RWPE2 (cell line): ENCODE data around the gene MMP7.

ENCODE experiments used
- ATAC-seq: fragments of 200-7000 bp; cut with Tn5 transposase; 3 replicates; pipeline ENCODE4 v1.9.1; 2021; ENCODE audit warnings: low read depth
- DNase-seq: peaks from one replicate; pipeline ENCODE4 v3.0.0-alpha.2; 2020; ENCODE audit warnings: low spot score
- H3K27ac ChIP-seq: fragments of 450-650 bp; 2 replicates; pipeline ENCODE4 v1.5.1; 2017; ENCODE audit warnings: mild to moderate bottlenecking; ENCODE audit not compliant: poor library complexity, severe bottlenecking
- H3K27me3 ChIP-seq: fragments of 250-450 bp; sonication (Bioruptor Pico); 2 replicates; pipeline ENCODE4 v1.5.1; 2021; ENCODE audit warnings: mild to moderate bottlenecking, moderate library complexity; ENCODE audit not compliant: insufficient read depth, poor library complexity, severe bottlenecking
- H3K36me3 ChIP-seq: fragments of 250-450 bp; sonication (Bioruptor Pico); 2 replicates; pipeline ENCODE4 v1.5.1; 2020; ENCODE audit warnings: low read depth, mild to moderate bottlenecking, moderate library complexity
- H3K4me1 ChIP-seq: fragments of 250-450 bp; sonication (Bioruptor Pico); 2 replicates; pipeline ENCODE4 v1.5.1; 2021; ENCODE audit warnings: mild to moderate bottlenecking, moderate library complexity; ENCODE audit not compliant: insufficient read depth, poor library complexity, severe bottlenecking
- H3K4me3 ChIP-seq: fragments of 250-450 bp; sonication (Bioruptor Pico); 2 replicates; pipeline ENCODE4 v1.5.1; 2021; ENCODE audit warnings: mild to moderate bottlenecking, moderate library complexity; ENCODE audit not compliant: severe bottlenecking
- H3K9me3 ChIP-seq: fragments of 250-450 bp; sonication (Bioruptor Pico); 2 replicates; pipeline ENCODE4 v1.5.1; 2021; ENCODE audit warnings: mild to moderate bottlenecking, moderate library complexity; ENCODE audit not compliant: severe bottlenecking
- TF ChIP-seq, protein P1 (sequence below): fragments of 450-650 bp; IDR thresholded peaks from one replicate; pipeline ENCODE4 v1.5.1; 2017; ENCODE audit warnings: mild to moderate bottlenecking, moderate library complexity; ENCODE audit not compliant: poor library complexity, severe bottlenecking

The MMP7 gene

DNA sequence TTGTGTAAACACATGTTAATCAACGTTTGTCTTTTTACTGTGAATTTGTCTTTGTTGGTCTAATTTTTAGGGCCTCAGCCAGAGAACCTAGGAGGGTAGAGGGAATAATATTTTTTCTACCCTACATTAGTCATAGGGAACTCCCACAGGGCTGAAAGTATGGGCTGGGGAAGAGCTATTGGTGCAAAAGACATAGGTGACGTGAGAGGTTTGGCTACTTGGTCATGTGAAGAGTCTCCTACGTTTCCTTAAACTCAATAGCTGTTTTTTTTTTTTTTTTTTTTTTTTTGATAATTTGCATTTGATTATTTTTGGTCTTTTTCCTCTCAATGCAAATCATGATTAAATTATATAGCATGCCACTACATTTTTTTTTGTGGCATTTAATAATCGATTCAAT is 15.9 kb upstream of the MMP7 start:
- TF ChIP-seq, protein P1, sequence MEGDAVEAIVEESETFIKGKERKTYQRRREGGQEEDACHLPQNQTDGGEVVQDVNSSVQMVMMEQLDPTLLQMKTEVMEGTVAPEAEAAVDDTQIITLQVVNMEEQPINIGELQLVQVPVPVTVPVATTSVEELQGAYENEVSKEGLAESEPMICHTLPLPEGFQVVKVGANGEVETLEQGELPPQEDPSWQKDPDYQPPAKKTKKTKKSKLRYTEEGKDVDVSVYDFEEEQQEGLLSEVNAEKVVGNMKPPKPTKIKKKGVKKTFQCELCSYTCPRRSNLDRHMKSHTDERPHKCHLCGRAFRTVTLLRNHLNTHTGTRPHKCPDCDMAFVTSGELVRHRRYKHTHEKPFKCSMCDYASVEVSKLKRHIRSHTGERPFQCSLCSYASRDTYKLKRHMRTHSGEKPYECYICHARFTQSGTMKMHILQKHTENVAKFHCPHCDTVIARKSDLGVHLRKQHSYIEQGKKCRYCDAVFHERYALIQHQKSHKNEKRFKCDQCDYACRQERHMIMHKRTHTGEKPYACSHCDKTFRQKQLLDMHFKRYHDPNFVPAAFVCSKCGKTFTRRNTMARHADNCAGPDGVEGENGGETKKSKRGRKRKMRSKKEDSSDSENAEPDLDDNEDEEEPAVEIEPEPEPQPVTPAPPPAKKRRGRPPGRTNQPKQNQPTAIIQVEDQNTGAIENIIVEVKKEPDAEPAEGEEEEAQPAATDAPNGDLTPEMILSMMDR = no peak
- no peak overlapping the region for H3K4me3 ChIP-seq
- ATAC-seq = no peak
- no peak for DNase-seq
- no peak overlapping the region for H3K27ac ChIP-seq
- H3K4me1 ChIP-seq = no peaks in the 10 kb centered on the region
- no peaks in the 10 kb centered on the region for H3K9me3 ChIP-seq
- H3K27me3 ChIP-seq = no peaks in the 10 kb centered on the region
- no peaks in the 10 kb centered on the region for H3K36me3 ChIP-seq

GRCh38 chr11:102545701-102546100 is 15.2 kb upstream of the MMP7 start:
- H3K27me3 ChIP-seq = no peaks in the 10 kb centered on the region
- DNase-seq (no peak), ATAC-seq (no peak)
- no peaks in the 10 kb centered on the region for H3K9me3 ChIP-seq
- H3K27ac ChIP-seq = no peak overlapping the region
- TF ChIP-seq, protein P1 = no peak
- H3K4me1 ChIP-seq = no peaks in the 10 kb centered on the region
- H3K4me3 ChIP-seq = no peak overlapping the region
- no peaks in the 10 kb centered on the region for H3K36me3 ChIP-seq

DNA sequence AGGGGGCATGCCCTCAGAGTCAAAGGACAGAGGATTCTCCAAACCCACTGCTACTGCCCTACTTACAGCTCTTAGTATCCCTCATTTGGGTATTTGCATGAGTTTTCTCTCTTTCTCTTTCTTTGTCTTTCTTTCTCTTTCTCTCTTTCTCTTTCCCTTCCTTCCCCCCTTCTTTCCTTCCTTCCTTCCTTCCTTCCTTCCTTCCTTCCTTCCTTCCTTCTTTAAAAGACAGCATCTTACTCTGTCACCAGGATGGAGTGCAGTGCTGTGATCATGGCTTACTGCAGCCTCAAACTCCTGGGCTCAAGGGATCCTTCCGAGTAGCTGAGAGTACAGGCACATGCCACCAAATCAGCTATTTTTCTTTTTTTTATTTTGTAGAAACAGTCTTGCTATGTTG is 14.0 kb upstream of the MMP7 start:
- no peaks in the 10 kb centered on the region for H3K9me3 ChIP-seq
- H3K4me1 ChIP-seq = no peaks in the 10 kb centered on the region
- ATAC-seq = no peak
- no peaks in the 10 kb centered on the region for H3K27me3 ChIP-seq
- no peaks in the 10 kb centered on the region for H3K36me3 ChIP-seq
- TF ChIP-seq, protein P1 = no peak
- no peak overlapping the region for H3K27ac ChIP-seq
- DNase-seq = no peak
- H3K4me3 ChIP-seq = no peak overlapping the region

GRCh38 chr11:102539567-102539966 is 9.0 kb upstream of the MMP7 start:
- Histone ChIP-seq H3K9me3 (no peaks in the 10 kb centered on the region), H3K27me3 (no peaks in the 10 kb centered on the region), H3K4me3 (no peak overlapping the region), H3K4me1 (no peaks in the 10 kb centered on the region), H3K36me3 (no peaks in the 10 kb centered on the region), H3K27ac (no peak overlapping the region)
- TF ChIP-seq, protein P1 = no peak
- ATAC-seq (no peak), DNase-seq (no peak)

- no peak for ATAC-seq
- Histone ChIP-seq H3K36me3 (no peaks in the 10 kb centered on the region), H3K4me3 (no peak overlapping the region), H3K9me3 (no peaks in the 10 kb centered on the region), H3K27ac (no peak overlapping the region), H3K27me3 (no peaks in the 10 kb centered on the region), H3K4me1 (no peaks in the 10 kb centered on the region)
- no peak for DNase-seq
- TF ChIP-seq, protein P1 = no peak
Measured at GRCh38 chr11:102538932-102539331, 8.4 kb upstream of the MMP7 start.
